H9 (cell line): ENCODE data around the gene MMEL1. TPM values are rescaled to one million over a fixed set of nuclear protein-coding genes. Genes with fewer than 3 reads are reported as not detected.

Source experiments
- DNase-seq: peaks from one replicate; pipeline ENCODE4 v3.0.0-alpha.2; 2017
- H2AFZ ChIP-seq: one replicate; pipeline ENCODE4 v1.6.1; 2013; ENCODE audit warnings: mild to moderate bottlenecking, low read length, control low read depth, moderate library complexity
- H2AK5ac ChIP-seq: 2 replicates; pipeline ENCODE4 v1.6.1; 2013; ENCODE audit warnings: low read length, control low read depth, mixed read lengths; ENCODE audit not compliant: insufficient read length
- H2BK120ac ChIP-seq: one replicate; pipeline ENCODE4 v1.6.1; 2013; ENCODE audit warnings: low read depth, mild to moderate bottlenecking, low read length, control low read depth, inconsistent platforms; ENCODE audit not compliant: poor library complexity, severe bottlenecking
- H2BK12ac ChIP-seq: 2 replicates; pipeline ENCODE4 v1.6.1; 2013; ENCODE audit warnings: low read length, control low read depth, mixed read lengths, low read depth; ENCODE audit not compliant: insufficient read length
- H2BK15ac ChIP-seq: 2 replicates; pipeline ENCODE4 v1.6.1; 2013; ENCODE audit warnings: low read depth, low read length, control low read depth
- H2BK20ac ChIP-seq: one replicate; pipeline ENCODE4 v1.6.1; 2013; ENCODE audit warnings: low read depth, mild to moderate bottlenecking, low read length, control low read depth, inconsistent platforms; ENCODE audit not compliant: poor library complexity, severe bottlenecking
- H2BK5ac ChIP-seq: 2 replicates; pipeline ENCODE4 v1.6.1; 2013; ENCODE audit warnings: low read length, control low read depth, mixed read lengths; ENCODE audit not compliant: insufficient read length
- H3K14ac ChIP-seq: 2 replicates; pipeline ENCODE4 v1.6.1; 2013; ENCODE audit warnings: low read length, control low read depth; ENCODE audit not compliant: insufficient read depth
- H3K18ac ChIP-seq: 2 replicates; pipeline ENCODE4 v1.6.1; 2013; ENCODE audit warnings: low read depth, mild to moderate bottlenecking, mixed read lengths, low read length, control low read depth; ENCODE audit not compliant: insufficient read length
- H3K23ac ChIP-seq: 2 replicates; pipeline ENCODE4 v1.6.1; 2013; ENCODE audit warnings: low read length, control low read depth, mixed read lengths, low read depth; ENCODE audit not compliant: insufficient read length
- H3K23me2 ChIP-seq: 2 replicates; pipeline ENCODE4 v1.6.1; 2013; ENCODE audit warnings: low read depth, mild to moderate bottlenecking, mixed read lengths, low read length, control low read depth; ENCODE audit not compliant: insufficient read length, poor library complexity, severe bottlenecking
- H3K27ac ChIP-seq: 2 replicates; pipeline ENCODE4 v1.5.1; 2013; ENCODE audit warnings: low read length, control low read depth, mixed read lengths, low read depth; ENCODE audit not compliant: insufficient read length
- H3K27me3 ChIP-seq: 2 replicates; pipeline ENCODE4 v1.6.1; 2013; ENCODE audit warnings: low read length, control low read depth, inconsistent platforms; ENCODE audit not compliant: insufficient read depth
- H3K4ac ChIP-seq: 2 replicates; pipeline ENCODE4 v1.6.1; 2013; ENCODE audit warnings: low read depth, mild to moderate bottlenecking, control low read depth, inconsistent platforms, low read length, moderate library complexity
- H3K4me1 ChIP-seq: 2 replicates; pipeline ENCODE4 v1.6.1; 2013; ENCODE audit warnings: low read length, control low read depth, inconsistent platforms; ENCODE audit not compliant: insufficient read depth
- H3K4me2 ChIP-seq: 2 replicates; pipeline ENCODE4 v1.6.1; 2013; ENCODE audit warnings: low read length, control low read depth, mixed read lengths; ENCODE audit not compliant: insufficient read length, insufficient read depth
- H3K56ac ChIP-seq: 2 replicates; pipeline ENCODE4 v1.6.1; 2013; ENCODE audit warnings: low read depth, mild to moderate bottlenecking, mixed read lengths, low read length, control low read depth; ENCODE audit not compliant: insufficient read length
- H3K79me1 ChIP-seq: 2 replicates; pipeline ENCODE4 v1.6.1; 2013; ENCODE audit warnings: low read depth, mild to moderate bottlenecking, moderate library complexity, low read length, control low read depth, inconsistent platforms; ENCODE audit not compliant: insufficient read depth, poor library complexity, severe bottlenecking
- H3K79me2 ChIP-seq: 2 replicates; pipeline ENCODE4 v1.6.1; 2013; ENCODE audit warnings: low read length, control low read depth, inconsistent platforms; ENCODE audit not compliant: insufficient read depth
- H3K9ac ChIP-seq: 2 replicates; pipeline ENCODE4 v1.6.1; 2013; ENCODE audit warnings: low read length, control low read depth, mixed read lengths; ENCODE audit not compliant: insufficient read length; ENCODE audit errors: extremely low read depth
- H3K9me3 ChIP-seq: one replicate; pipeline ENCODE4 v1.6.1; 2013; ENCODE audit warnings: low read depth, low read length, inconsistent platforms; ENCODE audit not compliant: control insufficient read depth
- H3T11ph ChIP-seq: one replicate; pipeline ENCODE4 v1.6.1; 2013; ENCODE audit warnings: mild to moderate bottlenecking, low read length, control low read depth, inconsistent platforms
- H4K20me1 ChIP-seq: one replicate; pipeline ENCODE4 v1.6.1; 2013; ENCODE audit not compliant: control insufficient read depth, insufficient read length, insufficient read depth
- H4K5ac ChIP-seq: 2 replicates; pipeline ENCODE4 v1.6.1; 2013; ENCODE audit warnings: low read depth, mild to moderate bottlenecking, mixed read lengths, low read length, control low read depth; ENCODE audit not compliant: insufficient read length
- H4K8ac ChIP-seq: replicated peaks from 2 replicates; pipeline ENCODE4 v1.6.1; 2013; ENCODE audit warnings: low read length, control low read depth, mixed read lengths, low read depth; ENCODE audit not compliant: insufficient read length
- H4K91ac ChIP-seq: 2 replicates; pipeline ENCODE4 v1.6.1; 2013; ENCODE audit warnings: low read depth, mild to moderate bottlenecking, moderate library complexity, mixed read lengths, low read length, control low read depth; ENCODE audit not compliant: insufficient read length
- H3K27ac Mint-ChIP-seq, 3 experiments: 2 replicates in 2 of 3; 3 replicates in 1 of 3; pipeline ENCODE4 v1.8.0; 2020 to 2021; ENCODE audit warnings: mixed read lengths in 3 of 3, mild to moderate bottlenecking in 1 of 3, moderate library complexity in 1 of 3
- H3K27me3 Mint-ChIP-seq: 2 replicates; pipeline ENCODE4 v1.8.0; 2021; ENCODE audit warnings: low read depth, mild to moderate bottlenecking, moderate library complexity, mixed read lengths
- H3K36me3 Mint-ChIP-seq, 3 experiments: 2 replicates in 2 of 3; 3 replicates in 1 of 3; pipeline ENCODE4 v1.8.0; 2020 to 2021; ENCODE audit warnings: low read depth in 3 of 3, mixed read lengths in 3 of 3; ENCODE audit not compliant: insufficient read depth in 1 of 3
- H3K4me1 Mint-ChIP-seq, 2 experiments: 2 replicates each; pipeline ENCODE4 v1.8.0; 2020; ENCODE audit warnings: mixed read lengths in 2 of 2
- H3K4me3 Mint-ChIP-seq, 2 experiments: 2 replicates in 1 of 2; 3 replicates in 1 of 2; pipeline ENCODE4 v1.8.0; 2020 to 2021; ENCODE audit warnings: mild to moderate bottlenecking in 2 of 2, mixed read lengths in 2 of 2, moderate library complexity in 1 of 2
- H3K9me3 Mint-ChIP-seq, 2 experiments: 2 replicates in 1 of 2; 3 replicates in 1 of 2; pipeline ENCODE4 v1.8.0; 2020; ENCODE audit warnings: mild to moderate bottlenecking in 2 of 2, mixed read lengths in 2 of 2, moderate library complexity in 1 of 2
- CTCF ChIP-seq: fragments of 200-600 bp; sonication (generic); conservative IDR thresholded peaks from 3 replicates; pipeline ENCODE4 v1.8.0; 2021; ENCODE audit warnings: antibody characterized with exemption, mild to moderate bottlenecking
- WGBS: extraction: QIAGEN DNeasy Blood & Tissue Kit; methylation state at CpG from one replicate; pipeline ENCODE4 v1.1.7; 2013; ENCODE audit warnings: missing lambda C conversion rate, low lambda C conversion rate, mixed read lengths; ENCODE audit not compliant: insufficient read length; ENCODE audit errors: extremely low coverage; 5-methylcytosine and 5-hydroxymethylcytosine counted together
- total RNA-seq: library from RNA; stranded (reverse); gene quantifications from 2 replicates; pipeline ENCODE4 v1.2.1, GENCODE V29; 2021

MMEL1 gene
- total RNA-seq, 1 experiment from 2014 or later = 0.42 TPM

- no peak overlapping the region for H2BK20ac ChIP-seq
- H3K9me3 Mint-ChIP-seq = peaks cover 4 to 11% of the 10 kb centered on the region in 2 experiments; a peak in 3 of 5 replicates
- H4K91ac ChIP-seq = no peak overlapping the region
- no peaks in the 10 kb centered on the region for H3K79me2 ChIP-seq
- no peak overlapping the region for H2AFZ ChIP-seq
- no CpG with 5 or more reads among the region's 12 CpGs for WGBS
- H2AK5ac ChIP-seq = no peak overlapping the region
- no peak overlapping the region for H3K27ac ChIP-seq
- no peaks in the 10 kb centered on the region for H4K20me1 ChIP-seq
- no peak for TF ChIP-seq CTCF
- H3K9ac ChIP-seq = no peak overlapping the region
- H3T11ph ChIP-seq = no peak overlapping the region
- no peaks in the 10 kb centered on the region for H3K79me1 ChIP-seq
- DNase-seq = no peak
- no peak overlapping the region for H2BK5ac ChIP-seq
- no peak overlapping the region for H3K14ac ChIP-seq
- no peaks in the 10 kb centered on the region for H3K9me3 ChIP-seq
- H3K4me1 Mint-ChIP-seq = peaks cover 0 to 3% of the 10 kb centered on the region in 2 experiments; a peak in 1 of 4 replicates
- no peak overlapping the region for H3K27ac Mint-ChIP-seq
- no peak overlapping the region for H2BK15ac ChIP-seq
- no peak overlapping the region for H4K5ac ChIP-seq
- peaks cover 8 to 24% (median 13%) of the 10 kb centered on the region in 3 experiments for H3K36me3 Mint-ChIP-seq
- H3K4me1 ChIP-seq = no peaks in the 10 kb centered on the region
- no peak overlapping the region for H3K4me2 ChIP-seq
- H4K8ac ChIP-seq = no peak overlapping the region
- H3K18ac ChIP-seq = no peak overlapping the region
- H2BK12ac ChIP-seq = no peak overlapping the region
- no peak overlapping the region for H2BK120ac ChIP-seq
- H3K4me3 Mint-ChIP-seq = no peak overlapping the region; a peak in 1 of 5 replicates
- H3K27me3 ChIP-seq = no peaks in the 10 kb centered on the region
- H3K27me3 Mint-ChIP-seq = peaks cover 2% of the 10 kb centered on the region; the same call in 1 of the 2 replicates
- H3K23me2 ChIP-seq = peaks cover 4% of the 10 kb centered on the region
- no peak overlapping the region for H3K4ac ChIP-seq
- H3K56ac ChIP-seq = no peak overlapping the region
- H3K23ac ChIP-seq = no peak overlapping the region
These were observed 41.1 kb downstream of the MMEL1 start for GRCh38 chr1:2591581-2592261.
